Measurements from ENCODE around the gene EIF6.

The EIF6 gene

GRCh38 chr20:35293303-35294292, 9.0 kb upstream of the EIF6 start:
- no peak for DNase-seq (ENCODE audit: low read depth)

GRCh38 chr20:35292504-35293285, 8.1 kb upstream of the EIF6 start:
- no peak for DNase-seq (ENCODE audit: low read depth)

DNA sequence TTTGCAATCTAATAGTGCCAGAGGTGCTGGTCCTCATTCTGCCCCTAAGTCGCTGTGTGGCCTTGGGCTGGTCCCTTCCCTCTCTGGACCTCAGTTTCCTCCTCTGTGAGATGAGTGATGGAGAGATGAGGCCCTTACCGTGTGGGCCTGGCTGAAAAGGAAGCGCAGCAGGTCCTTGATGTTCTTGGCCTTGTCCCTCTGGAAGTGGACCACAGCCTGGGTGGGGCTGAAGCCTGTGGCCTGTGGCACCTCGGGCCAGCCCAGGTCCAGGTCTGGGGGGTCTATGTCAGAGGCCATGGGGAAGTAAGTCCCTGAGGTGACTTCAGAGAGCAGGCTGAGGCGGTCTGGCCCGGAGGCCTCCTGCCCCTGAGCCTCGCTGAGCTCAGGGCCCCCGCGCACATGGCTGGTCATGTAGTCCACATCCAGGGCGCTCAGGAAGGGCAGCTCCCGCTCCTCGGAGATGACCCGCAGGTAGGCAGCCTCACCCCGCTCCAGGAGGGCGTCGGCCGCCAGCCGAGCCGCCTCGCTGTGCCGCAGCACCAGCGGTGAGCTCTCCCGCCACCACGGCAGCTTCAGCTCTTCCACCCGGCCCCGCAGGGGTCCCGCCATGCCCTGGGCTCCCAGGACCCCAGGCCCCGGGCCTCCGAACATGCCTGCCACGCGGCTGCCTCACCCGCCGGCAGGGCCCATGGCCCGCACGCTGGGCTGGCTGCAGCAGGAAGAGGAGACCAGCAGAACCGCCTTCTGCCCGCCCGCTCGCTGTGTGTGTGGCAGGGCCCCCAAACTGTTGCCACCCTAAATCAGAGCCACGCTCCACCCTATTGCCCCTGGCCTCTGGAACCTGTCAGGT, 7.3 kb upstream of the EIF6 start, which contains the start of gene FAM83C:
Gene FAM83C (minus strand): TSS at position 772 of the 850 bp plus-strand sequence. CDS start 121 bp downstream, at position 651.
- DNase-seq (ENCODE audit: low read depth), result no peak

DNA sequence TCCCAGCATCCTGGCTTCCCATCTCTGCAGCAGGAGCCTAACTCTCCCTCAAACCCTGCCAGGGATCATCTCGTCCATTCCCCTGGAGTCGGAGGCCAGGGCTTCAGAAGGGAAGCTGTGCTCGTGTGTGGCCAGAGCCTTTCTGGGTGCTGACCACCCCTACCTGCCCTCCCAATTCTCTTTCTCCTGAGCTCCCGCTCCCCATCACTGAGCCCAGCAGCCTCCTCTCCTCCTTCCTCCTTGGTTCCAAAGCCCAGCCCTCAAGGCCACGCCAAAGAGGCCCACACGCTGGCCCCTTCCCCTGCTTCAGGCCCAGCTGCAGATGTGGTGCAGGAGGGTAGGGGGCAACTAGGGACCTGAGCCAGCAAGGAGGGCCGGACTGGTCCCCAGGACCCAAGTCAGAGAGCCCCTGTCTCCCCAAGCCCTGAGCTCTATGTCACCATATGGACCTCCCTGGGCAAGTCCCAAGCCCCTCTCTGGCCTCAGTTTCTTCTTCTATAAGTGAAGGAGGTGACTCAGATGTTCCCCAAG, 6.4 kb upstream of the EIF6 start:
- DNase-seq (ENCODE audit: low read depth), result no peak

- DNase-seq (ENCODE audit: low read depth), result no peak
Measured at GRCh38 chr20:35290186-35290886, 5.8 kb upstream of the EIF6 start.

DNA sequence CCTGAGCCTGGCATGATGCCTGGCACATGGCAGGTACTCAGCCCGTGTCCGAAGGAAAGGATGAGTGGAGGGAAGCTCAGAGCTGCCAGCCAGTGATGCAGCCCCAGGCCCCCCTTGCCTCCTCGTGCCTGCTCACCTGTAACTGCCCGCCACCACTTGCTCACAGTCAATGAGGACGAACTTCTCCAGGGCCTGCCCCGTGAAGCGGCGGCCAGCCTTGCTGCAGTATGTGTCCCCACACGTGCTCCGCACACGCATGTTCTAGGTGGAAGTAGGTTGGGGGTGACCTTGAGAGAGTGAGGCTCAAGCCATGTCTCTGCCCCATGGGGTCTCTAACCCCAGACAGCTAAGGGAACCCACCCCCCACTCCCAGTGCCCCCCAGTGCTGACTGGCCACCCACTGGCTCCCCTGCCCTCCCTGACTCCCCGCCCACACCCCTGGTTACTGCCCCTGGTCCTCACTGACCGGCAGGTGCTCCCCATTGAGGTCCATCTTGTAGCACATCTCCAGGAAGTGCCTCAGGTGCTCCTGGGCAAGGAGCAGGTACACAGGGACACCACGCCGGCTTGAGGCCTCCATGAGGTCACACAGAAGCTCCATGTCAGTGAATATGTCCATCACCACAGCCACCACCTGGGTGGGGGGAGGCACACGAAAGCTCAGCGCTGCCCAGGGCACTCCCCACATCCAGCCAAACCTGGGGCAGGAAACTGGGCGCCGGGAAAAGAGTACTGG, 3.9 kb upstream of the EIF6 start:
- no peak for DNase-seq (ENCODE audit: low read depth)

- DNase-seq (ENCODE audit: low read depth), result no peak
Measured at GRCh38 chr20:35287509-35288324, 3.1 kb upstream of the EIF6 start.

DNA sequence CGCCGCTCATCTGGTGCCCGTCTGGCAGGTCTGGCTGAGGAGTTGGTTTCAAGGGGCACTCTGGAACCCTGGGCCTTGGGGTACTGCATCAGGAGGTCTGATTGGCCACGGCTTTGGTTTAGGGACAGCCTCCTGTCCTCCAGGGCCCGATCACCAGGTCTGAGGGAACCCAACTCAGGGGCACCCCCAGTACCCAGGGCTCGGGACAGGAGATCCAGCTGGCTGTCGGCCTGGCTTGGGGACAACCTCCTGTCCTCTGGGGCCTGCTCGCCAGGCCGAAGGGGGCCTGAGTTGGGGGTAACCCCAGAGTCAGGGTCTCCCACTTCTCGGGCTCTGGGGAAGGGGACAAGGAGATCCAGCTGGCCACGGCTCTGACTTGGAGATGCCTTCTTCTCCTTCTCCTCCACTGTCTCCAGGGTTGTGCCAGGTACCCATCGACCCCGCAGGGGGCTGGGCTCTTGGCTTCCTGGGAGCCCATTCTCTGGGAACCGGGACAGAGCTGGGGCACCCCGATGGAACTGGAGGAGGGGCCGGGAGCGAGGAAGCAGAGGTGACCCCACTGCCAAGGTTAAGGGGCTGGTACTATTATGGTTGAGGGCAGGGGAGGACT, 2.4 kb upstream of the EIF6 start:
- DNase-seq (ENCODE audit: low read depth), result no peak

- DNase-seq (ENCODE audit: low read depth), result no peak
Measured at GRCh38 chr20:35286077-35286898, 1.7 kb upstream of the EIF6 start.

- DNase-seq (ENCODE audit: low read depth), result no peak
Measured at GRCh38 chr20:35285806-35286076, 1.2 kb upstream of the EIF6 start.

- DNase-seq (ENCODE audit: low read depth), result no peak
Measured at GRCh38 chr20:35284992-35285805, 627 bp upstream of the EIF6 start.

- DNase-seq (ENCODE audit: low read depth), result peak; percentile 18
Measured at GRCh38 chr20:35283441-35284266, 918 bp downstream of the EIF6 start.

GRCh38 chr20:35281506-35282101, 3.0 kb downstream of the EIF6 start:
- no peak for DNase-seq (ENCODE audit: low read depth)

DNA sequence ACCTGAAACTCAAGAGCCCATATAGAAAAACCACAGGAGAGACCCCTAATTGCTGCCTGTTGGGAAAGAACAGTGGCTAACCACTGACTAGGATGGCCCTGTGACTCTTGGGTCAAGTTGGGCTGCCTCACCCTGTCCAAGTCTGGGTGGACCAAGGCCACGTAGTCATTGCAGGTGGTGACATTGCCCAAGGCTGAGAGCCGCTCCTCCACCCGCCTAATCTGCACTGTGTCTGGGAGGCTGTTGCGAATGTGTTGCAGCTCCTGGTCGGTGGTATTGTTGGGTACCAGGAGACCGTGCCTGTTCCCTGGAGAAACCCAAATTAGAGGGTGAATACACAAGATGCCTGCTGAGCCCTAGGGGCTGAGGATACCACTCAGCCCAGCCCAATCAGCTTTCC, 4.0 kb downstream of the EIF6 start:
- no peak for DNase-seq (ENCODE audit: low read depth)

DNA sequence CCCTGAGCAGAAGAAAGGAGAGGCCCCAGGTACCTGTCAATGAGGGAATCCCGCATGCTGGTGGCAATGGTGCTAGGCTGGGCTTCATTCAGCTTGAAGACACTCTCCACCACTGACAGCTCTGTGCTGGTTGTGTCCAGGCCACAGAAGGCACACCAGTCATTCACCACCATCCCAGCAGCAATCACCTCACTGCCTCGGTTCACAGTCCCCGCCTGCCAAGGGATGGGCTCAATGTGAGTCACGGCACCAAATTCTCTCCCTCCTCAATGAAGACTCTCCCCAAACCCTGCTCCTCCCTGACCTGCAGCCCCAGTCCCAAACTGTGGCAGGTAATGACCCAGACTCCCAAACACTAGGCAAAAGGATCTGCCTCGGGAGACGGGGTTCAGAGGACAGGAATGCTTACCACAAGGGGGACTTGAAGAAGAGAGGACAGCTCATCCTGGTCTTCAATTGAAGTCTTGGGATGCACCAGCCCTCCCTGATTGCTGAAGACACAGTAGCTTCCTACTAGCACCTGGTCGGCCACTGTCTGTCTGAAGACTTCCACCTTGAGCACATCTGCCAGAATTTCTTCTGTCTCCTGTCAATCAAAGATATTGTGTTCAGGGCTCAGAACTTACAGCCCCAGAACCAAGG, 4.9 kb downstream of the EIF6 start:
- DNase-seq (ENCODE audit: low read depth), result no peak

DNA sequence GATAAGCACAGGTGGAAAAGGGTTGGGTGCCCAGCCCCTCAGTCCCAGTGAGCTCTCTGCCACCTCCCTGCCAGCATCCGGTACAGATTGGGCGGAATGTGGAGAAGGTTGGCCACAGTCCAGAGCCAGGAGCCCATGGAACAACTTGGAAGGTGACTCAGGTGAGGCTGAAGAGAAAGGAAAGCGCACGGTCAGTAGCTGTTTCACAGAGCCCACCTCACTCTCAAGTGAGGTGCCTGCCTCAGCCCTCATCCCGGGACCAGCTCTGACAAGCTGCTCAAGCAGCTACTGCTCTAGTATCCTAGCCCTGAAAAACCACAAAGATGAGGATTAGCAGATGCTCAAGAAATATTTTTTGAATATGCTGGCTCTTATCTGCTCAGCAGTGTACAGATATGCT, 5.5 kb downstream of the EIF6 start:
- no peak for DNase-seq (ENCODE audit: low read depth)

Measured in stimulated activated CD4-positive, alpha-beta T cell treated with anti-CD3 and anti-CD28 coated beads, Interleukin-2, amount 100 ng/mL, for 4 hours (primary cell).